SK-MEL-5 (cell line): Measurements from ENCODE around the gene SOCS1. TPM values are rescaled to one million over a fixed set of nuclear protein-coding genes. Genes with fewer than 3 reads are reported as not detected.

Experiments
- DNase-seq: peaks from one replicate; pipeline ENCODE4 v3.0.0-alpha.2; 2016; ENCODE audit warnings: low read depth, low spot score
- in situ Hi-C: cut with HindIII; loops from 2 replicates; pipeline ENCODE4 v1.10.0; 2016; ENCODE audit warnings: low sequenced_read_pairs, high pct_unique_total_duplicates, low pct_unique_long_range_greater_than_20kb
- total RNA-seq: library from RNA; depleted of rRNA; stranded (reverse); fragments of >200 nt; shearing (Covaris generic); gene quantifications from 2 replicates; pipeline ENCODE4 v1.2.3, GENCODE V29; 2014

Gene SOCS1
- total RNA-seq, 1 experiment from 2014 or later: 1.1 TPM

GRCh38 chr16:11271610-11272009 lies 15.6 kb upstream of the SOCS1 start:
- no peak for DNase-seq
- in situ Hi-C loops: no loop called here

GRCh38 chr16:11270602-11271162 lies 14.7 kb upstream of the SOCS1 start:
- DNase-seq: no peak
- in situ Hi-C loops: no loop called here

GRCh38 chr16:11268921-11269375 lies 12.9 kb upstream of the SOCS1 start, which contains the start of gene TNP2:
Gene TNP2 (minus strand): TSS chr16:11269325. CDS start chr16:11269262, 63 bp downstream.
- no peak for DNase-seq
- in situ Hi-C loops: no loop called here

GRCh38 chr16:11265124-11265523 lies 9.1 kb upstream of the SOCS1 start:
- no peak for DNase-seq
- in situ Hi-C loops: no loop called here

GRCh38 chr16:11264155-11264832 lies 8.3 kb upstream of the SOCS1 start:
- DNase-seq: no peak
- in situ Hi-C loops: no loop called here

- in situ Hi-C loops: no loop called here
Measured at GRCh38 chr16:11263737-11264136, 7.7 kb upstream of the SOCS1 start.

GRCh38 chr16:11262915-11263314 lies 6.9 kb upstream of the SOCS1 start:
- in situ Hi-C loops: no loop called here
- DNase-seq: no peak

More at GRCh38 chr16:11263737-11264136, 7.7 kb upstream of the SOCS1 start:
- DNase-seq: no peak

- no peak for DNase-seq
- in situ Hi-C loops: no loop called here
Measured at GRCh38 chr16:11260596-11260966, 4.6 kb upstream of the SOCS1 start.

GRCh38 chr16:11259655-11260595 lies 3.9 kb upstream of the SOCS1 start:
- in situ Hi-C loops: no loop called here
- no peak for DNase-seq

- peak; percentile 24 for DNase-seq
- in situ Hi-C loops: no loop called here
Measured at GRCh38 chr16:11258553-11259492, 2.8 kb upstream of the SOCS1 start.

- in situ Hi-C loops: no loop called here
- DNase-seq: peak; percentile 87
Measured at GRCh38 chr16:11257131-11257938, 1.3 kb upstream of the SOCS1 start.

- peak; percentile 26 for DNase-seq
- in situ Hi-C loops: no loop called here
Measured at GRCh38 chr16:11256661-11257130, 692 bp upstream of the SOCS1 start.

GRCh38 chr16:11254913-11255736 lies 879 bp downstream of the SOCS1 start:
- DNase-seq: no peak
- in situ Hi-C loops: no loop called here

GRCh38 chr16:11253995-11254912 lies 1.8 kb downstream of the SOCS1 start:
- in situ Hi-C loops: no loop called here
- DNase-seq: no peak
